ENCODE measurements around the gene SP2.

SP2 gene

GRCh38 chr17:47975823-47976205 is 79.8 kb downstream of the SP2 start:
- peaks cover 5% of the 10 kb centered on the region for H3K4me1 ChIP-seq (ENCODE audit: insufficient read depth, poor library complexity, severe bottlenecking)
- TF ChIP-seq, protein P1, sequence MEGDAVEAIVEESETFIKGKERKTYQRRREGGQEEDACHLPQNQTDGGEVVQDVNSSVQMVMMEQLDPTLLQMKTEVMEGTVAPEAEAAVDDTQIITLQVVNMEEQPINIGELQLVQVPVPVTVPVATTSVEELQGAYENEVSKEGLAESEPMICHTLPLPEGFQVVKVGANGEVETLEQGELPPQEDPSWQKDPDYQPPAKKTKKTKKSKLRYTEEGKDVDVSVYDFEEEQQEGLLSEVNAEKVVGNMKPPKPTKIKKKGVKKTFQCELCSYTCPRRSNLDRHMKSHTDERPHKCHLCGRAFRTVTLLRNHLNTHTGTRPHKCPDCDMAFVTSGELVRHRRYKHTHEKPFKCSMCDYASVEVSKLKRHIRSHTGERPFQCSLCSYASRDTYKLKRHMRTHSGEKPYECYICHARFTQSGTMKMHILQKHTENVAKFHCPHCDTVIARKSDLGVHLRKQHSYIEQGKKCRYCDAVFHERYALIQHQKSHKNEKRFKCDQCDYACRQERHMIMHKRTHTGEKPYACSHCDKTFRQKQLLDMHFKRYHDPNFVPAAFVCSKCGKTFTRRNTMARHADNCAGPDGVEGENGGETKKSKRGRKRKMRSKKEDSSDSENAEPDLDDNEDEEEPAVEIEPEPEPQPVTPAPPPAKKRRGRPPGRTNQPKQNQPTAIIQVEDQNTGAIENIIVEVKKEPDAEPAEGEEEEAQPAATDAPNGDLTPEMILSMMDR (IDR thresholded peaks at IDR 0.05; ENCODE audit: poor library complexity, severe bottlenecking): no peak
- ATAC-seq (ENCODE audit: low read depth) (no peak), DNase-seq (ENCODE audit: low spot score) (no peak)
- no peaks in the 10 kb centered on the region for H3K27me3 ChIP-seq (ENCODE audit: insufficient read depth, poor library complexity, severe bottlenecking)
- no peak overlapping the region for H3K27ac ChIP-seq (ENCODE audit: poor library complexity, severe bottlenecking)
- peaks cover 79% of the 10 kb centered on the region for H3K36me3 ChIP-seq (ENCODE audit: low read depth)
- no peaks in the 10 kb centered on the region for H3K9me3 ChIP-seq (ENCODE audit: severe bottlenecking)
- H3K4me3 ChIP-seq (ENCODE audit: severe bottlenecking): no peak overlapping the region

DNA sequence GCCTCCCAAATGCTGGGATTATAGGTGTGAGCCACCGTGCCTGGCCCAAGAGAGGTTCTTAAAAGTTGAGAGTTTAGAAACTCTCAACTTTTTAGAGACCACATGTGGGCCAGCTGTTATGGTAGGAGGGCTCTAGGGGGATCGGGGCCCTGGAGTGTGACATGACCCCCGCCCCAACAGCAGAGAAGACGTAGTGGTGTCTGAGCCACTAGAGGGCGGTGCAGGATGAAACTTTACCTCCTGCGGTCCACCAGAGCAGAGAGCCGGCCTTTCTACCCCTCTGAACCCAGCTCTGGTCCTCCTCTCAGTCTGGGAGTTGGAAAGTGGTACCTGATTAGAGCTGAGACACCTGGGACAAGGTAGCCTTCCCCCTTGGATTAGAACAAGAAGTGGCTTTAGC is 82.3 kb downstream of the SP2 start:
- Histone ChIP-seq H3K36me3 (ENCODE audit: low read depth) (peaks cover 90% of the 10 kb centered on the region), H3K4me3 (ENCODE audit: severe bottlenecking) (no peak overlapping the region), H3K9me3 (ENCODE audit: severe bottlenecking) (no peaks in the 10 kb centered on the region), H3K4me1 (ENCODE audit: insufficient read depth, poor library complexity, severe bottlenecking) (no peaks in the 10 kb centered on the region), H3K27ac (ENCODE audit: poor library complexity, severe bottlenecking) (no peak overlapping the region), H3K27me3 (ENCODE audit: insufficient read depth, poor library complexity, severe bottlenecking) (no peaks in the 10 kb centered on the region)
- ATAC-seq (ENCODE audit: low read depth): peak; percentile 67; the same call in 2 of the 3 replicates
- TF ChIP-seq, protein P1 (IDR thresholded peaks at IDR 0.05; ENCODE audit: poor library complexity, severe bottlenecking): peak; percentile 72
- no peak for DNase-seq (ENCODE audit: low spot score)
